Measurements from ENCODE around the gene ELF2. TPM values are rescaled to one million over a fixed set of nuclear protein-coding genes. Genes with fewer than 3 reads are reported as not detected.

Gene ELF2
- total RNA-seq, 3 donors from 2014 or later (not counting 1 experiment from before 2014, with no cell fraction given) = 93.7 to 115 (median 114) TPM

DNA sequence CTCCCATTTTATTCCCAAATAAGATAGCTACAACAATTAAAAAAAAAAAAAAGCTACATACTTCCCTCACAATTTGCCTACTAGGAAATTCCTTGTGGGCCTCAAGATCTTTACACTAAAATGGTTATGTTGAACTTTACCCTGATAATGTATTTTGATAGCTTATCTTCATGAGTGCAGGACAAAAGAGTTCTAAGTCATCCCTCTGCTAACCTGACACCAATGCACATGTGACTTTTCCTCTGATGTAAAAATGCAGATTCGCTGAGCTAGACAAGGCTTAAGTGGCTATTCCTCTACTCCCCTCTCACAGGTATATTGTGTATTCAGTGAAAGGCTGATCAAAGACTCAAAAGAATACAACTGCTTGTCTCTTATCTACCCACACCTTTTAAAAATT lies 22.5 kb downstream of the ELF2 start:
- no peaks in the 10 kb centered on the region for H3K27me3 ChIP-seq (ENCODE audit: control insufficient read depth, insufficient read depth, low read length)
- no peak for DNase-seq
- 80% methylated on average over 1 of the region's 1 CpG for WGBS (ENCODE audit: insufficient coverage)
- H3K4me3 Mint-ChIP-seq = no peak overlapping the region
- H3K27ac ChIP-seq (ENCODE audit: low read length) = no peak overlapping the region
- no peak overlapping the region for H3K4me3 ChIP-seq (ENCODE audit: low read length)
- H3K36me3 Mint-ChIP-seq = no peaks in the 10 kb centered on the region
- H3K36me3 ChIP-seq (ENCODE audit: control insufficient read depth, insufficient read depth, low read length) = no peaks in the 10 kb centered on the region
- ATAC-seq = no peak
- no peaks in the 10 kb centered on the region for H3K4me1 ChIP-seq (ENCODE audit: control insufficient read depth, insufficient read depth, low read length)
- H3K9me3 ChIP-seq (ENCODE audit: control insufficient read depth, insufficient read depth, low read length) = no peaks in the 10 kb centered on the region
- H3K9me3 Mint-ChIP-seq = no peaks in the 10 kb centered on the region
- H3K27ac Mint-ChIP-seq = no peak overlapping the region
- intact Hi-C loops (cut with micrococcal nuclease) = no loop called here
- H3K27me3 Mint-ChIP-seq (ENCODE audit: low read depth in 2 of 2) = no peaks in the 10 kb centered on the region
- TF ChIP-seq CTCF (IDR thresholded peaks at IDR 0.05) = no peak
- H3K4me1 Mint-ChIP-seq = peaks cover 19 to 21% of the 10 kb centered on the region in 2 donors

GRCh38 chr4:139154134-139154421 lies 22.9 kb downstream of the ELF2 start:
- Histone ChIP-seq H3K4me3 (ENCODE audit: low read length) (no peak overlapping the region), H3K27me3 (ENCODE audit: control insufficient read depth, insufficient read depth, low read length) (no peaks in the 10 kb centered on the region), H3K27ac (ENCODE audit: low read length) (no peak overlapping the region), H3K4me1 (ENCODE audit: control insufficient read depth, insufficient read depth, low read length) (no peaks in the 10 kb centered on the region), H3K36me3 (ENCODE audit: control insufficient read depth, insufficient read depth, low read length) (no peaks in the 10 kb centered on the region), H3K9me3 (ENCODE audit: control insufficient read depth, insufficient read depth, low read length) (no peaks in the 10 kb centered on the region)
- H3K27ac Mint-ChIP-seq = no peak overlapping the region
- intact Hi-C loops (cut with micrococcal nuclease) = no loop called here
- no peak overlapping the region for H3K4me3 Mint-ChIP-seq
- H3K36me3 Mint-ChIP-seq = no peaks in the 10 kb centered on the region
- ATAC-seq (no peak), DNase-seq (no peak)
- no CpG with 5 or more reads among the region's 2 CpGs for WGBS (ENCODE audit: insufficient coverage)
- no peaks in the 10 kb centered on the region for H3K9me3 Mint-ChIP-seq
- no peak for TF ChIP-seq CTCF (IDR thresholded peaks at IDR 0.05)
- H3K27me3 Mint-ChIP-seq (ENCODE audit: low read depth in 2 of 2) = no peaks in the 10 kb centered on the region
- peaks cover 15 to 16% of the 10 kb centered on the region in 2 donors for H3K4me1 Mint-ChIP-seq

DNA sequence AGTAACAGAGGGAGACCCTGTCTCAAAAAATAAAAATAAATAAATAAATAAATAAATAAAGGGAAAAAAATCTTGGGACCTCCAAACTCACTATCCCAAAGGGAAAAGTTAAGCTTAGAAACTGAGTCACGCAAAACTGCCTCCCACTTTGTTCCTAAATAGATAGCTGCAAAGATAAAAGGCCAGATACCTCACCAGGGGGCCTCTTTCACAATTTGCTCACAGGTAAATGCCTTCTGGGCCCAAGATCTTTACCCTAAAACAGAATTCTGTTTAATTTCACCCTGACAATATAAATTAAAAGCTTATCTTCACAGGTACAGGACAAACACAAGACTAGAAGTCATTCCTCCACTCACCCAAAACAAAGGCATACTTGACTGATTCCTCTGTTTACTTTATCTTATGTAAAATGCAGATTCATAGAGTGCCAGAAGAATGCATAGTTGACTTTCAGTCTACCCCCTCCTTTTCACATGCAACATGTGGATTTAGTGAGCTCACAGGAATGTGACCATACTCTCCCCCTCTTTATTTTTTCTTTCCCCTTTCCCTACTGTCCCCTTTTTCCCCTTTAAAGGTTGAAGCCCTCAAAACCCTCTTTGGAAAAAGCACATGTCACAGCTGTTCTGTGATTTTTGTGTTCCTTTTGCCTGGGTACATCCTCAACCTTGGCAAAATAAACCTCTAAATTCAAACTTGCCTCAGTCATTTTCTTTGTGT lies 23.4 kb downstream of the ELF2 start:
- H3K27me3 Mint-ChIP-seq (ENCODE audit: low read depth in 2 of 2) = no peaks in the 10 kb centered on the region
- no peak for DNase-seq
- no peaks in the 10 kb centered on the region for H3K9me3 ChIP-seq (ENCODE audit: control insufficient read depth, insufficient read depth, low read length)
- no peaks in the 10 kb centered on the region for H3K36me3 Mint-ChIP-seq
- H3K4me1 Mint-ChIP-seq = peaks cover 14 to 18% of the 10 kb centered on the region in 2 donors
- intact Hi-C loops (cut with micrococcal nuclease) = no loop called here
- H3K36me3 ChIP-seq (ENCODE audit: control insufficient read depth, insufficient read depth, low read length) = no peaks in the 10 kb centered on the region
- no peak overlapping the region for H3K27ac Mint-ChIP-seq
- no peaks in the 10 kb centered on the region for H3K27me3 ChIP-seq (ENCODE audit: control insufficient read depth, insufficient read depth, low read length)
- no peak overlapping the region for H3K4me3 Mint-ChIP-seq
- no peak overlapping the region for H3K4me3 ChIP-seq (ENCODE audit: low read length)
- no peak for ATAC-seq
- TF ChIP-seq CTCF (IDR thresholded peaks at IDR 0.05) = no peak
- WGBS (ENCODE audit: insufficient coverage) = 85% methylated on average over 1 of the region's 1 CpG
- H3K9me3 Mint-ChIP-seq = no peaks in the 10 kb centered on the region
- no peaks in the 10 kb centered on the region for H3K4me1 ChIP-seq (ENCODE audit: control insufficient read depth, insufficient read depth, low read length)
- no peak overlapping the region for H3K27ac ChIP-seq (ENCODE audit: low read length)

DNA sequence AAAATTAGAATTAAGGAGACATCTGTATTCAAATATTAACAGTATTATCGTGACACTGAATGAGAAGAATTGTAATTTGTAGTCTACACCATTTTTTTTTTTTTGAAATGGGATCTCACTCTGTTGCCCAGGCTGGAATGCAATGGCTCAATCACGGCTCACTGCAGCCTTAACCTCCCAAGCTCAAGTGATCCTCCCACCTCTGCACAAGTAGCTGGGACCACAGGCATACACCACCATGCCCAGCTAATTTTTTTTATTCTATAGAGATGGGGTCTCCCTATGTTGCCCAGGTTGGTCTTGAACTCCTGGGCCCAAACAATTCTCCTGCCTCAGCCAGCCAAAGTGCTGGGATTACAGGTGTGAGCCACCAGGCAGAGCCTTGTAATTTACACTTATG lies 24.8 kb downstream of the ELF2 start:
- TF ChIP-seq CTCF (IDR thresholded peaks at IDR 0.05) = no peak
- Histone ChIP-seq H3K4me1 (ENCODE audit: control insufficient read depth, insufficient read depth, low read length) (no peaks in the 10 kb centered on the region), H3K9me3 (ENCODE audit: control insufficient read depth, insufficient read depth, low read length) (no peaks in the 10 kb centered on the region), H3K4me3 (ENCODE audit: low read length) (no peak overlapping the region), H3K36me3 (ENCODE audit: control insufficient read depth, insufficient read depth, low read length) (no peaks in the 10 kb centered on the region), H3K27me3 (ENCODE audit: control insufficient read depth, insufficient read depth, low read length) (no peaks in the 10 kb centered on the region), H3K27ac (ENCODE audit: low read length) (no peak overlapping the region)
- no peaks in the 10 kb centered on the region for H3K36me3 Mint-ChIP-seq
- no peaks in the 10 kb centered on the region for H3K9me3 Mint-ChIP-seq
- peaks cover 15 to 17% of the 10 kb centered on the region in 2 donors for H3K4me1 Mint-ChIP-seq
- H3K27ac Mint-ChIP-seq = no peak overlapping the region
- DNase-seq (no peak), ATAC-seq (no peak)
- no peak overlapping the region for H3K4me3 Mint-ChIP-seq
- WGBS (ENCODE audit: insufficient coverage) = 100% methylated on average over 1 of the region's 2 CpGs
- no peaks in the 10 kb centered on the region for H3K27me3 Mint-ChIP-seq (ENCODE audit: low read depth in 2 of 2)
- intact Hi-C loops (cut with micrococcal nuclease) = no loop called here

Data from natural killer cell (primary cell).